DOHH2 (cell line): ENCODE data around the gene RSL1D1.

Experiments used
- EZH2phosphoT487 ChIP-seq: fragments of 200-600 bp; sonication (generic); IDR thresholded peaks from 2 replicates; pipeline ENCODE4 v1.6.1; 2017; ENCODE audit warnings: borderline replicate concordance, mild to moderate bottlenecking, antibody characterized with exemption, low read length, moderate library complexity, mixed read lengths
- TF ChIP-seq, protein P1 (sequence below): fragments of 200-600 bp; sonication (generic); IDR thresholded peaks from one replicate; pipeline ENCODE4 v1.5.1; 2014; ENCODE audit warnings: antibody characterized with exemption, mild to moderate bottlenecking, low read depth, low read length; ENCODE audit not compliant: poor library complexity, severe bottlenecking

DNA sequence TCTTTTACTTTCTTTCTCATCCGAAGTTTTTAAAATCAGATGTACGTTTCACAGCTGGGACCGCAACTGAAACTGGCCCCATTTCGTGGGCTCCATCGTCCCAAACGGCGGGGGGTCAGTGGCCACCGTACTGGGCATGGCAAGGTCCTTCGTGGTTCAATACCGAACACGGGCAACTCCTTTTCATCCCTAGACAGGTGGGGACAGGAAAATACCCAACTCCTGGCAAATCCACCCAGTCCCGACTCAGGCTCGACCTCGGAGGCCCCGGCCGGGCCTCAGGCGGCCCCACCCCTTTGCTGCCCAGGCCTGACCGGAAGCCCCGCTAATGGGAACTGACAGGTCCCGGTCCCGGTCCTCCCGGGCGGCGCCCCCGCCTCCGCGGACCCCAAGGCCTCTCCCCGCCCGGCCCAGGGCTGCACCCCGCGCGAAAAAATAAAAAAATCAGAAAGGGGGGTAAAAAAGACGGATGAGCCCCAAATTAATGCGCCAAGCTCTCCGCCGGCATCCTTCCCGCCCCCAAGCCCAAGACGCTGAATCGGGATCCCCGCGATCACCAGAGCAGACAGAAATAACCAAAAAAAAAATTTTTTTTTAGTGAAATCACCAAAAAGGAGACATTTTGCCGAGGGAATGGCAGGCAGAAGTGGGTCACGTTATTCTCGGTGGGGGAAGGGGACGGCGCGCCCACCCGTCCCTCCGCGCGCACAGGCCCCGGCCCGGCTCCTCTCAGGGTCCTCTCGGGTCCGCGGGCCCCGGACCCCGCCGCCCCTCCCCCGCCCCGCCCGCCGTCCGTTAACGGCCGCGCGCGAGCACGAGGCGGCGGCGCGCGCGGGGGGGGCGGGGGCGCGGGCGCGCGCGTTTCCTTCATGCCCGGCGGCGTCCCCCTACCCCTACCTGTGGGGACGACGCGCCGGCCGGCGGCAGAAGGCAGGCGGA lies 54.8 kb downstream of the RSL1D1 start:
- TF ChIP-seq, protein P1, sequence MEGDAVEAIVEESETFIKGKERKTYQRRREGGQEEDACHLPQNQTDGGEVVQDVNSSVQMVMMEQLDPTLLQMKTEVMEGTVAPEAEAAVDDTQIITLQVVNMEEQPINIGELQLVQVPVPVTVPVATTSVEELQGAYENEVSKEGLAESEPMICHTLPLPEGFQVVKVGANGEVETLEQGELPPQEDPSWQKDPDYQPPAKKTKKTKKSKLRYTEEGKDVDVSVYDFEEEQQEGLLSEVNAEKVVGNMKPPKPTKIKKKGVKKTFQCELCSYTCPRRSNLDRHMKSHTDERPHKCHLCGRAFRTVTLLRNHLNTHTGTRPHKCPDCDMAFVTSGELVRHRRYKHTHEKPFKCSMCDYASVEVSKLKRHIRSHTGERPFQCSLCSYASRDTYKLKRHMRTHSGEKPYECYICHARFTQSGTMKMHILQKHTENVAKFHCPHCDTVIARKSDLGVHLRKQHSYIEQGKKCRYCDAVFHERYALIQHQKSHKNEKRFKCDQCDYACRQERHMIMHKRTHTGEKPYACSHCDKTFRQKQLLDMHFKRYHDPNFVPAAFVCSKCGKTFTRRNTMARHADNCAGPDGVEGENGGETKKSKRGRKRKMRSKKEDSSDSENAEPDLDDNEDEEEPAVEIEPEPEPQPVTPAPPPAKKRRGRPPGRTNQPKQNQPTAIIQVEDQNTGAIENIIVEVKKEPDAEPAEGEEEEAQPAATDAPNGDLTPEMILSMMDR = no peak
- no peak for TF ChIP-seq EZH2phosphoT487
